Measurements from ENCODE around the gene SLC38A2. TPM values are rescaled to one million over a fixed set of nuclear protein-coding genes. Genes with fewer than 3 reads are reported as not detected.

SLC38A2 gene
- total RNA-seq, 1 donor from 2014 or later: 247 TPM

DNA sequence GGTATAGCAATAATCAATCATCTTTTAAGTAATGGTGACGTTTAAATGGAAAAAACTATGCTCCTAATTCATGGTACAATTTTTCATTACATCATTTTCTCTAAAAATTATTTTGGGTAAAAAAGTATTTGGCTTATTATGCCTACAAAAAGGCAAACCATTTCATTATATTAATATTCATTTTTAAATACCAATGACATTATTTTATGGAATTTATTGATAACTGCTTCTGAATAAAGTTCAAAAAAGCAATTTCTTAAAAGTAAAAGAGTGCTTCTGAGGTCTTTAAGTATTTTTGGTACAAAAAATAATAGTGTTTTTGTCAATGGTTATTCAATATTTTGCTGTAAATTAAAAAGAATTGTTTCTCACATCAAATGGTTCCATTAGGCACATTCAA, 12.2 kb downstream of the SLC38A2 start:
- CTCF ChIA-PET: no interaction called here
- no peak for DNase-seq
- Mint-ChIP-seq H3K4me3 (no peak overlapping the region), H3K36me3 (ENCODE audit: low read depth) (peaks cover 71% of the 10 kb centered on the region), H3K9me3 (no peaks in the 10 kb centered on the region), H3K27me3 (no peaks in the 10 kb centered on the region), H3K4me1 (peaks cover 50% of the 10 kb centered on the region), H3K27ac (no peak overlapping the region)
- POLR2A ChIA-PET: no interaction called here
- TF ChIP-seq, protein P1, sequence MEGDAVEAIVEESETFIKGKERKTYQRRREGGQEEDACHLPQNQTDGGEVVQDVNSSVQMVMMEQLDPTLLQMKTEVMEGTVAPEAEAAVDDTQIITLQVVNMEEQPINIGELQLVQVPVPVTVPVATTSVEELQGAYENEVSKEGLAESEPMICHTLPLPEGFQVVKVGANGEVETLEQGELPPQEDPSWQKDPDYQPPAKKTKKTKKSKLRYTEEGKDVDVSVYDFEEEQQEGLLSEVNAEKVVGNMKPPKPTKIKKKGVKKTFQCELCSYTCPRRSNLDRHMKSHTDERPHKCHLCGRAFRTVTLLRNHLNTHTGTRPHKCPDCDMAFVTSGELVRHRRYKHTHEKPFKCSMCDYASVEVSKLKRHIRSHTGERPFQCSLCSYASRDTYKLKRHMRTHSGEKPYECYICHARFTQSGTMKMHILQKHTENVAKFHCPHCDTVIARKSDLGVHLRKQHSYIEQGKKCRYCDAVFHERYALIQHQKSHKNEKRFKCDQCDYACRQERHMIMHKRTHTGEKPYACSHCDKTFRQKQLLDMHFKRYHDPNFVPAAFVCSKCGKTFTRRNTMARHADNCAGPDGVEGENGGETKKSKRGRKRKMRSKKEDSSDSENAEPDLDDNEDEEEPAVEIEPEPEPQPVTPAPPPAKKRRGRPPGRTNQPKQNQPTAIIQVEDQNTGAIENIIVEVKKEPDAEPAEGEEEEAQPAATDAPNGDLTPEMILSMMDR (IDR thresholded peaks at IDR 0.05): no peak
- intact Hi-C loops (cut with micrococcal nuclease): loop anchor here (2.0 to 5.0 kb wide), 2 partner anchors 208 to 233 kb away; no protein-coding TSS in a partner anchor
- ATAC-seq (ENCODE audit: low read depth): no peak

GRCh38 chr12:46359667-46360280, 12.8 kb downstream of the SLC38A2 start:
- Mint-ChIP-seq H3K9me3 (no peaks in the 10 kb centered on the region), H3K27ac (no peak overlapping the region), H3K36me3 (ENCODE audit: low read depth) (peaks cover 66% of the 10 kb centered on the region), H3K27me3 (no peaks in the 10 kb centered on the region), H3K4me3 (no peak overlapping the region), H3K4me1 (peaks cover 45% of the 10 kb centered on the region)
- TF ChIP-seq, protein P1 (IDR thresholded peaks at IDR 0.05): no peak
- ChIA-PET CTCF (no interaction called here), POLR2A (interaction anchor here (0.9 kb wide), 1 partner anchor 11 kb away, joined by 3 read pairs; no protein-coding TSS in a partner anchor)
- intact Hi-C loops (cut with micrococcal nuclease): loop anchor here (2.0 to 5.0 kb wide), 2 partner anchors 207 to 232 kb away; no protein-coding TSS in a partner anchor
- DNase-seq (no peak), ATAC-seq (ENCODE audit: low read depth) (no peak)

GRCh38 chr12:46358791-46359666, 13.5 kb downstream of the SLC38A2 start:
- no peak overlapping the region for H3K4me3 Mint-ChIP-seq
- H3K4me1 Mint-ChIP-seq: peaks cover 42% of the 10 kb centered on the region
- intact Hi-C loops (cut with micrococcal nuclease): no loop called here
- TF ChIP-seq, protein P1 (IDR thresholded peaks at IDR 0.05): no peak
- POLR2A ChIA-PET: interaction anchor here (0.7 to 0.9 kb wide), 3 partner anchors 12 to 186 kb away, joined by 3 to 4 read pairs (median 3); no protein-coding TSS in a partner anchor
- H3K27ac Mint-ChIP-seq: no peak overlapping the region
- H3K27me3 Mint-ChIP-seq: no peaks in the 10 kb centered on the region
- H3K9me3 Mint-ChIP-seq: no peaks in the 10 kb centered on the region
- DNase-seq: no peak
- CTCF ChIA-PET: no interaction called here
- peaks cover 60% of the 10 kb centered on the region for H3K36me3 Mint-ChIP-seq (ENCODE audit: low read depth)
- no peak for ATAC-seq (ENCODE audit: low read depth)

DNA sequence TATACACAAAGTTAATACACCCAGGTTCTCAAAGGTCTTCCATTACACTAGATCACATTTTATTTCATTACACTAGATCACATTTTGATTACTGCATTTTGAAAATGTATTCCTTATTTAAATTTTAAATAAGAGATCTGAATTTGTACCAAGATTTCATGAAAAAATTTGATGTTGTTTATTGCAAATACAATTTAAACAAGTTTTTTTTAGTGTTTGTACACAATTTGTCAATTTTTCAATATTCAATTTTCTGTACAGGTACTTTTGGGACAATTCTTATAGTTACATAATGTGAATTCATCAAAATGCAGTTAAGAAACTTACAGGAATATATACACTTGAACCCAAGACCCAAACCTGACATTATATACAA, 14.3 kb downstream of the SLC38A2 start:
- no peaks in the 10 kb centered on the region for H3K27me3 Mint-ChIP-seq
- CTCF ChIA-PET: no interaction called here
- ATAC-seq (ENCODE audit: low read depth) (no peak), DNase-seq (no peak)
- TF ChIP-seq, protein P1 (IDR thresholded peaks at IDR 0.05): no peak
- H3K4me1 Mint-ChIP-seq: peaks cover 38% of the 10 kb centered on the region
- POLR2A ChIA-PET: interaction anchor here (0.7 kb wide), 2 partner anchors 116 to 187 kb away, joined by 3 to 4 read pairs; no protein-coding TSS in a partner anchor
- no peak overlapping the region for H3K4me3 Mint-ChIP-seq
- intact Hi-C loops (cut with micrococcal nuclease): no loop called here
- H3K9me3 Mint-ChIP-seq: no peaks in the 10 kb centered on the region
- H3K27ac Mint-ChIP-seq: no peak overlapping the region
- peaks cover 53% of the 10 kb centered on the region for H3K36me3 Mint-ChIP-seq (ENCODE audit: low read depth)

Measured in activated B cell treated with CpG ODN at 0.5 μM for 24 hours (primary cell).